HG03354 (cell line): ENCODE data around the gene MC3R.
"Not testable (repeated sequence)": the region's sequence is repeated elsewhere in the genome, so short reads cannot be mapped to it uniquely, and the experiment has no call there.

ENCODE experiments used
- ATAC-seq: cut with Tn5 transposase; IDR thresholded peaks from one replicate; pipeline ENCODE4 v1.9.1; 2021; ENCODE audit warnings: mild to moderate bottlenecking; ENCODE audit not compliant: unreplicated experiment, poor library complexity, severe bottlenecking

Gene MC3R

DNA sequence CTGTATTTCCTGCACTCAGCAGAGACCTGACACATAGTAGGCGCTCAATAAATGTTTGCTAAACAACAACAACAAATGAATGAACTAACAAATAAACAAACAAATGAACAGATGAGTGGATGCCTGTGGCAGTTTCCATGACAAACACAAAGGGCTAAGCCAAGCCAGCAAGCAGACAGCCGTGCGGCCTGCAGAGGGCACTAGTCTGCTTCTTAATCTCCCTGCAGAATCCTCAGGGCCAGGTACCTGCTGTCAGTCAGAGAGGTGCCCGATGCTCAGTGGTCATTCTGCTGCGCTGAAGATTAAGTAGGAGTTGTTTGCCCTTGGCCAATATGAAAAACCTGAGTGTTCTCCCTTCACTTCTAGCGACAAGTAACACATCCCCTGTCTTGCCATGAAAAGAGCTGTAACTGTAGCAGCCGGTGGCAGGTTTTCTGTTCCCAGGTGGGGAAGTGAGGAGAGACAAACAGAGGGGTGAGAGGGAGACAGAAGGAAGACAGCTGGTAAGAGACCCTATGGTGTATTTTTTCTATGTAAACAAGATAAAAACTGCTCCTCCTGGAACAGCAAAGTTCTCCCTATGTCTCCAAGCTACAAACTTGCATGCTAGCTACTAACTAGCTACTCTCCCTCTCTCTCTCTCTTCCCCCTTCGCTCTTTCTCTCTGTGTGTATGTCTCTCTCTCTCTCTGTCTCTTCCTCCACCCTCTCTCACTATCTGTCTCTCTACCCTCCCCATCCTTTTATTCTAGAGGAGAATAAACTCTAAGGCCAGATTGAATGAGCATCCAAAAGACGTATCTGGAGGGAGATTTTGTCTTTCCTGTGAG is at the start of gene MC3R:
Gene MC3R (plus strand): TSS at position 779 of the 829 bp plus-strand sequence. CDS start 112 bp downstream, outside the sequence.
- ATAC-seq, result peak; percentile 73

DNA sequence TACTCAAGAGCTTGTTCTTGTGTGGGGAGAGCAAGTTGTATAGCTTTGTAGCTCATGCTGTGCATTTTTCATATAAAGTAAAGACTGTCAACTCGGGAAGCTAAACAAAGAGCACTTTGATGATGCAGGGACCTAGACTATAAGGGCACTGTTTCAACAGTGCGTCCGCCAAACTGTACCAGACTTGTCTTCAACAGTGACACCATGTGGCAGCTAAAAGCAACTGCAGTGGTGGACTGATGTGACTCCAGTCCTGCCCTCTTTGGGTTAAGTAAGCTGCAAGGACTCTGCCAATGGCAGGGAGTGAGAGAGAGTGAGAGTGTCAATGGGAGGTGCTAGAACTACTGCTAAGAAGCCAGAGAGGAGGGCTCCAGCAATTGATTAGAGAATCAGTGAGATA is 48.1 kb upstream of the MC3R start:
- ATAC-seq, result no peak

DNA sequence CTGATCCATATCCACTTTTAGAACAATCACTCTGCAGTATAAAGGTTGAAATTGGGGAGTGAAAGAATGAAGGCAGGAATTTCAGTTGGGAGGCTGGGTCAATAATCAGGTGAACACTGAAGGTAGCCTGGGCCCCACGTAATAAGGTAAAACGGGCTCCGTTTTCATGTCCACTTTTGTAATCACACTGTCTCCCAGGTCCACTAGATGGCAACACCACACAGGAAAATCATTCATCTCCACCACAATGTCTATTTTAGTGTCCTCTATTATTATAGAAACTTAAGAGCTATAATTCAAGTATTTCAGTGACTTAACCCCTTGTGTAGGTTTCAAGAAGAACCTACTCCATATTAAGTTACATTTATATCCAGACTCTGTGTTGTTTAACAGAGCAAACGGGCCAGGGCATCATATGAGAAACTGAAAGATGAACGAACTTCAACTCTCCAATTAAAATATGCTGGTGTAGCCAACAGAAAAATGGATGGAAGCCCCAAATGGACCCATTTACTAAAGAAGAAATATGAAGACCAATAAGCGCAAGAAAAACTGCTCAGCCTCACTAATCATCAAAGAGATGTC is 45.9 kb upstream of the MC3R start:
- no peak for ATAC-seq

DNA sequence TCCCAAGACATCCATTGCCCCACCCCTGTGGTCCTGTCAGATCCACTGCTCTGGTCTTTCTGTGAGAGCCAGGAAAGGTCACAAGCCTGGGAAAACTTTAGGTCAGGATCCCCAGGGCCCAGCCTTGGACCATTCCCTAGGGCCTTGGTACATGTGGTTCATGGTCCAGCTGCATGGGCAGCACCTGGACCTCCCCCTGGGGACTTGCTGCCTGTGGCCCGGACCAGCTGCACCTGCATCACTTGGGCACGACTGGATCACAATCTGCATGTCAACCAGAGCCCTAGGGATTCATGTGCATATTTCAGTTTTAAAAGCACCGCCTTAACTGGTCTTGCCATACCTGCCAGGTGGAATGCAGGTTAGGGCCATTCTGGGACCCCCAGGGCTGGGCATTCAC is 44.3 kb upstream of the MC3R start:
- no peak for ATAC-seq

DNA sequence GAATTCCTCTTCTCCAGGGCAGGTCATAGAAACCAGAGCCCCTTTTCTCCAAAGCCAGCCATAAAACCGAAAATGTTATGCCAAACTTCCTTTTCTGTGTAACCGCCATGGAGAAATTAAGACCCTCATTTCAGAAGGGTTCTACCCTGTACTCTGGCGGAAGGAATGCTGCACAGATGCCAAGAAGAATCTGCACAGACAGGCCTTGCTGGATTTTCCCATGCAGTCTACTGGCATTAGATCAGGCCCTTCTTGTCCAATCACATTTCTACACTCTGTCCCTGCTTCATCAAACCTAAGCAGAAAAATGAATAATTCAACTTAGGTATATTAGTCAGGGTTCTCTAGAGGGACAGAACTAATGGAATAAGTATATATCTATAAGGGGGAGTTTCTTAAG is 43.2 kb upstream of the MC3R start:
- ATAC-seq, result no peak

DNA sequence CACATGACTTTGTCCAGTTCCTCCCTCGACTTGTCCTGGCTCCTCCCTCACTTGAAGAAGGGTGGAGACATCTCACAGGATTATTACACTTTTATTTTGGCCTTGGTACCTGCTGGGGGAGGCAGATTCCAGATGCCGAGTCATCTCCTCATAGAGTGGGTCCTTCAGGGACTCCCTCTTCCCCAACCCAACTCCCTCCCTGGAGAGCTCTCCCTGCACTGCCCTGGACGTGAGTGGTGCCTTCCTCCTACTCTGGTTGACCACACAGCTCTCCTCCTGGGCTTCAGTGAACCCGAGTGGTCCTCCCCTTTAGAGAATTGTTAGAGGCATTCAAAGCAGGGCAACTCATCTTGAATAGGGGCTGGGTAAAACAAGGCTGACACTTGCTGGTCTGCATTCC is 40.9 kb upstream of the MC3R start:
- ATAC-seq, result no peak

DNA sequence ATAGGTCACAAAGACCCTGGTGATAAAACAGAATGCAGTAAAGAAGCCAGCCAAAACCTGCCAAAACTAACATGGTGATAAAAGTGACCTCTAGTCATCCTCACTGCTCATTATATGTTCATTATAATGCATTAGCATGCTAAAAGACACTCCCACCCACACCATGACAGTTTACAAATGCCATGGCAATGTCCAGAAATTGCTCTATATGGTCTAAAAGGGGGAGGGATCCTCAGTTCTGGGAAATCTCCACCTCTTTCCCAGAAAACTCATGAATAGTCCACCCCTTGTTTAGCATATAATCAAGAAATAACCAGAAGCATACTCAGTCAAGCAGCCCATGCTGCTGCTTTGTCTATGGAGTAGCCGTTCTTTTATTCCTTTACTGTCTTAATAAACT is 40.4 kb upstream of the MC3R start:
- no peak for ATAC-seq

DNA sequence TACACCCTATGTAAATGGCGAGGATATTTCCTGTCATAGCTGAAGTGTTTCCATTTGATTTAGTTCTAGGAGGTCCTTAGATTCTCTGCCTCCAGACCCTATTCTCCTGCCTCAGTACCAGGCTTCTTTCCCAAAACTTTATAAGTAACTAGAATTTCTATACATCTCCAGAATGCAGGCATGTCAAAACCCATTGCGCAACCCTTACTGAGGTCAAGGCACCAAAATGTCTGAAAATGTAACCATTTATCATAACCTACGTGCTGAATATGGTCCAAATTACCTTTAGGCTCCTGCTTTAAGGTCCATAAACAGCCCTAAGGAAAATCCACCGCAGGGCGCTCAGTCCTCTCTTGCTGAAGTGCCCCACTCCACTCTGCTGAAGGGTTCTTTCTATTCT is 37.5 kb upstream of the MC3R start:
- no peak for ATAC-seq

DNA sequence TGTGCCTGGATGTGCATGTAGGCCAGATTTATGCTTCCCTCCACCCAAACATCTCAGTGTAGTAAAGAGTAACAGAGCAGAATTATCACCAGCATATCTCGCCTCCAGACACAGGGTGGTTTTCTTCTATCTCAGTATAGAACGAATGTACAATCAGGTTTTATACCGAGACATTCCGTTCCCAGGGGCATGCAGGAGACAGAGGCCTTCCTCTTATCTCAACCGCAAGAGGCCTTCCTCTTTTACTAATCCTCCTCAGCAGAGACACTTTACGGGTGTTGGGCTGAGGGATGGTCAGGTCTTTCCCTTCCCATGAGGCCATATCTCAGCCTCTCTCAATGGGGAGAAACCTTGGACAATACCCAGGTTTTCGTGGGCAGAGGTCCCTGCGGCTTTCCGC is 36.4 kb upstream of the MC3R start:
- ATAC-seq, result no peak

DNA sequence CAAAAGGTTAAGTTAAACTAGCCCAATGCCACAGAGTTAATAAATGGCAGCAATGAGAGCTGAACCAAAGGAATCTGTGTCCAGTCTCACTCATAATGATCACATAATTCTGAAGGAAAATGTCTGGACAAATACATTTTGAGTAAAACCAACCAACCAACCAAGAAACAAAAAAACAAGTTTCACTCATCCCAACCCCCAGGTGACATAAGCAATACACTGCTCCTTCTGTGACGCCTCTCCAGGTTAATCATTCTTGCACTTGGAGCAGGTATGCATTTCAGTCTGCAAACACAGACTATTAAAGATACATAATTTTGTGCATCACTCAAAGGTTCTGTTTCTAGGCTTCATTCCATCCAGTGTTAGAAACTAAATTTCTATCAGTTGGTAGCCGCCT is 35.2 kb upstream of the MC3R start:
- no peak for ATAC-seq

DNA sequence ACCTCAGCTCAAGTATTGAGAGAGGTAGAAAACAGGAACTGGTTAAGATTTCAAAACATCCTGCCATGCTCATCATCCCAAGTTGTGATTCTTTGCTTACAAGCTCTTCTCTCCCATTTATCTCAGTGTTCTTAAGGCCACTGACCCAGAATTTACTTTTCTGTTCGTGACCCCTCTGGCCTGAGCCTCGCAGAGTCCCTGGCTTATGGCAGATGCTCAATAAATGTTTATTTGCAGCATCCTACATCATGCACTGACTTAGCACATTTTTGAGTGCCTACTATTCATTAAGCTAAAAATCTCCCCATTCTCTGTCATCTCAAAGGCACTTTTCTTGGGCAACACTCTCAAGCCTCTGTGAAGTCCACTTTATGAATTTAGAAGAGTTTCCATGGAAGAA is 33.4 kb upstream of the MC3R start:
- no peak for ATAC-seq

DNA sequence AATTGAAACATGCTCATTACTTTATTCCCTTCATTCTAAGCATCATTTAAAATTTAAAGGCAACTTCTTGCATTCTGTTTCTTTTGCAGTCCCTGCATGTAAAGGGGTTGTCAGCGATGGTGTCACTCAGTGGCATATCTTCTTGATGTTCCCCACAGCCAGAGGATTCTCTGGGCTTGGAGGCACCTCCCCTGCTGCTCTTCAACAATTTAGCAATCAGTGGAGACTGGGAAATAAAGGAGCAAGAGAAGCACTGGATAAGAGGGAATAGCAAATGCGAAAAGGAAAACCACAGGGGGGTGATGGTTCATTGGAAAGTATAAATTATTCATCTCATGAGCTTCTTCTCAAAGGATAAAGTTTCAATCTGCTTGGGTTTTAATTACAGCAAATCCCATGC is 30.7 kb upstream of the MC3R start:
- no peak for ATAC-seq

DNA sequence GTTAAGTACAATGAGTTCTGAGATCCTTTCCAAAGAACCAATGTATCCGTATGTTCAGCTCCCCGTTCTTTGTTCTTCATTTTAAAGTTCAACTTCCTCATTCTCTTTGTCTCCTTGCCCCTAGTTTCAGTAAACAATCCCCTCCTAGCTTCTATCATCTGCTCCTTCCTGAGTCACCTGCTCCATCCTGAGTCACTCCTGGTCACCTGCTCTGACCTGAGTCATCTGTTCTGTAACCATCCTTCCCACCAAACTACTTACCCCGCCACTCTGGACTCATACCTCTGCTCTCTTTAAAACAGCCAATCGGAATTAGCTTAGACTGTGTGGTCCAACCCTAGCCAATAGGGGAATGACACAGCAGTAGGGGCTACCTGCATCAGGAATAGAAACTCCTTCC is 27.3 kb upstream of the MC3R start:
- ATAC-seq, result not testable (repeated sequence)

DNA sequence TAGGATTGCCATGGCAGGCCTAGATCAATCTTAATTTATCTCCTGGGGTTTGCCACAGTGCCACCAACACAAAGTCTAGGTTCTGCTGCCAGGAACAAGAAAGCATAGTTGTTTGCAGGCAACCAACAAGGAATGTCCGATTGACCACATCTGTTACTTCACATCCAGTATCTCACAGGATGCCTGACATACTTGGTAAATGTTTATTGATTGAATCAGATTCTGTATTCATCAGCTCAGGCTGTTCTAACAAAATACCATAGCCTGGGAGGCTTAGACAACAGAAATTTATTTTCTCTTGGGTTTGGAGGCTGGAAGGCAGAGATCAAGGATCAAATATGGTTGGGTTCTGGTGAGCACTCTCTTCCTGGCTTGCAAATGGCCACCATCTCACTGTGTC is 26.3 kb upstream of the MC3R start:
- ATAC-seq, result no peak

DNA sequence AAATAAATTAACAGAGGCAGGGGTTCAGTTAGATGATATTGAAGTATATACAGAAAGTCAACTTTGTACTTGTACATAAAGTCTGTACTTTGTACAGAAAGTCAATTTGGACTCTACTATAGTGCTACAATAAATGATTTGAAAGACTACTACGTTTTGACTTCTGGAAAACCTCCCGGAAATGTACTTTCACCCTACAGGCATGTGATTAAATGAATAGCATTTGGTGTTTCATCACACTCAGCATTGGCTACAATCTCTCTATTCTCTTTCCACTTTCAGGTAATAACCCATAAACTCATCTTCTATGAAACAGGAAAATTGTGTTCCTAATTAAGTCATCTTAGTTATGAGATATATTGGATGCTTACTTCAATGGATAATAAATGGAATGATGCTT is 25.6 kb upstream of the MC3R start:
- no peak for ATAC-seq

DNA sequence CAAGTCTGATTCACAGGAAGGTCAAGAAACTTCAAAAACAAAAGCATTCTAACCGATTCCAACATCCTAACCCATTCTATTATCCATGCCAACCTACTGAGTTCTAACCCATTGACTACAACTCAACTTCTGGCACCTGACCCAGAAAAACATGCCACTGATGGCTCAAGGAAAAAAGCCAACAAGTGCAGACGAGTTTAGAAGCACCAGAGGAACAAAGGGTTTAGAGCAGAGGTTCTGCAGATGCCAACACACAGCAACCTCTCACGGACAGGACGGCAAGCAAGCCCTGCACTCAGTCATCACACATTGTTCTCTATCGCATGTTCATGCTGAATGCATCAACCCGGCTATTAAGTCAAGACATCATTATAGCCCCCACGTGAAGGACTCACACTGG is 25.2 kb upstream of the MC3R start:
- no peak for ATAC-seq

DNA sequence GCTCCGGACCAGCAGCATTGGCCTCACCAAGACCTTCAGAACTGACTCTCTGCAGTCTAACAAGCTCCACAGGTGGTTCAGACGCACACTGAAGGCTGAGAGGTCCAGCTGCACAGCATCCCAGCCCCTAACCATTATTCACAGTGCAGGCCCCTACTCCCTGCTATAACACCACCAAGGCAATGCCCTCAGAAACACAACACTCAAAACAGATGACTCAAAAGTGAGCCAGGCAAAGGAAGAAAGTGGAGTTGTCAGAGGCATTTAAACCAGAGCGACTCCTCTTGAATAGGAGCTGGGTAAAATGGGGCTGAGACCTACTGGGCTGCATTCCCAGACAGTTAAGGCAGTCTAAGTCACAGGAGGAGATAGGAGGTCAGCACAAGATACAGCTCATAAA is 20.5 kb upstream of the MC3R start:
- no peak for ATAC-seq

DNA sequence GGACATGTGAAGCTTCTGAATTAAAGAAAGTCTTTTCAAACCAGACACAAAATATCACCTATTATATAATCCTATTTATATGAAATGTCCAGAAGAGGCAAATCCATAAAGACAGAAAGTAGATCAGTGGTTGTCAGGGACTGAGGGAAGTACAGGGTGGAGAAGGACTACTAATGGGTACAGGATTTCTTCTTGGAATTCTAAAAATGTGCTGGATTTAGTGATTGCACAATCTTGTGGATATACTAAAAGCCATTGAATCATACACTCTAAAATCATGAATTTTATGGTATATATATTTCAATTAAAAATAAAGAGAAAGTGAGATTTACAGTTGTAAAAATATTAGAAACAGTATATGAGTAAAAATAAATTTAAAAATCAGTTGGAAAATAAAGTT is 18.7 kb upstream of the MC3R start:
- no peak for ATAC-seq

DNA sequence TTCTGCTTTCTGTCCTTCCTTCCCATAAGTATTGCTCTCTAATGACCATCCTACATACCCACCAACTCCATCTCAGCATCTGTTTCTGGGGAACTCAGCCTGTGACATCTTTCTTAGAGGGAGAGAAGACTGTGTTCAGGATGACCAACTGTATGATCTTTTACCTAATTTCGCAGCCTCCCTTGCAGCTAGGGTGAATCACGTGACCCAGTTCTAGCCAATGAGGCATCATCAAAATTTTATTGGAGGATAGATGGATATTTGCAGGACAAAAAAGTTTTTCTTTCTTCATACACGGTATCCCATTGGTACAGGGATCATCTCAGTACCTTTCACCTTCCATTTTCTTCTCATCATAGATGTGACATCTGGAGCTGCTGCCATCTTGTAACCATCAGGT is 14.4 kb upstream of the MC3R start:
- no peak for ATAC-seq

DNA sequence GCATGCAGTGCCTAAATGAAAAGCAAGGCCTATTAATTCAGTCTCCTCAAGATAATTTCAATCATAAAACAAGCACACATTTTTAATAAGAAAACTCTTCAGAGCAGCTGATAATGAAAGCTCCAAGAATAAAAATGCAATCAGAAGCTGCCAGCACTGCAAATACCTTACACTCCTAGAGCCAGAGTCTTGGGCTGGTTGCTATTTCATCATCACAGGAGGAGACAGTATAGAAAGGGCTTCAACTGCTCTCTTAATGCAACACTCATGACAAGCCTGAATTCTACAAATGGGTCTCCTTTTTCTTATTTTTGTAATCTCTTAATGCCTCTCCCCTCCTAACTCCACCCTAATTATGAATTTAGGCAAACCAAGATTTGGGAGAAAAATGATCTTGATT is 11.2 kb upstream of the MC3R start:
- no peak for ATAC-seq

DNA sequence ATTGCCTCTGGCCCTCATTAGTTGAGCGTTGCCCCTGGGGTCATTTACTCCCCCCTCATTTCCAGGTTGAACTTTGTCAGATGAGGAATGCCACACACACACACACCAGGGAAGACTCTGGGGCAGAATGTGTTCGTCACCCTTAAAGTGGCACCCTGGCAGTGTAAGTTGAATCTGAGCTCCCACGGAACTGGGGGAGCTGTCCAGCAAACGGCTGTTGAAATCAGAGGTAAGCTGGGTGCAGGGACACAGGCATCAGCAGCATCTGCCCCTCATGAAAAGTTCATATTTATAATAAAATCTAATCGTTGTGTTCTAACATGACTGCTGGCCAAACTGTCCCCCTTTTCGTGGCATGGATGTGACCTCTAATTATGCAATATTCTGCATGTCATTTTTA is 4.3 kb upstream of the MC3R start:
- ATAC-seq, result no peak

DNA sequence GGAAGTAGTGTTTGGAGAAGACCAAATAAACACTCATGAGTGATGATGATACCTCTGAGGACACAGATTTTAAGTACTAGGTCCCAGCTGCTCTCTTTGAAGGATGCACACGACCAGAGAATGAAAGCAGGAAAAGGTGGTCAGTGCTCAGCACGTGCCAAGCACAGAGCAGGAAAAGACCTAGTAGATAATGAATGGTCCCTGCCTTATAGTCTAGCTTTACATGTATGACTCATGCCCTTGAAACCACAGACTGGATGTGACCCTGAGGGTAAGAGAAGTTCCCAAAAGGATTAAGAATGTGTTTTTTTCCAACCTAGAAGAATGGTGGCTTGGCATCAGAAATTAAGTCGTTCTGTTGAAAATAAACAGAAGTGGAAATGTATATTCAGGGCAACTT is 2.8 kb upstream of the MC3R start:
- ATAC-seq, result no peak
